ENCODE data around the gene FAM222B.

DNA sequence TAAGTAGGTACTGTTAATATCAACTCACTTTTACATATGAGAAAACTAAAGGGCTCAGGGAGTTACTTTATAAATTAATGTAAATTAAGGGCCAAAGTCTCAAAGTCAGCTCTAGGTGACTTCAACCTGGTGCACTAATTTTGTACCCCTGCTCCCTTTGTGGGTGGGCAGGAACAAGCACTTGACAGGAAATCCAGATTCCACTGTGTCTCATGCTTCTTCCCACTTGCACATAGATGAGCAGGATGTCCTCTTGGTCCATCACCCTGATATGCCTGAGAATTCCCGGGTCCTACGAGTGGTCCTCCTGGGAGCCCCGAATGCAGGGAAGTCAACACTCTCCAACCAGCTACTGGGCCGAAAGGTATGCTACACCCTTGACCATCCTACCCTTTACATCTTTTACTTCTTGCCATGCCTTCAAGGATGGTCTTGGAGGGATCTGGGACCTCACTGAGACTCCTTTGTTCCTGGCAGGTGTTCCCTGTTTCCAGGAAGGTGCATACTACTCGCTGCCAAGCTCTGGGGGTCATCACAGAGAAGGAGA is 13.5 kb upstream of the FAM222B start:
- no peak for TF ChIP-seq EP300 (IDR thresholded peaks at IDR 0.05)
- TF ChIP-seq, protein P1, sequence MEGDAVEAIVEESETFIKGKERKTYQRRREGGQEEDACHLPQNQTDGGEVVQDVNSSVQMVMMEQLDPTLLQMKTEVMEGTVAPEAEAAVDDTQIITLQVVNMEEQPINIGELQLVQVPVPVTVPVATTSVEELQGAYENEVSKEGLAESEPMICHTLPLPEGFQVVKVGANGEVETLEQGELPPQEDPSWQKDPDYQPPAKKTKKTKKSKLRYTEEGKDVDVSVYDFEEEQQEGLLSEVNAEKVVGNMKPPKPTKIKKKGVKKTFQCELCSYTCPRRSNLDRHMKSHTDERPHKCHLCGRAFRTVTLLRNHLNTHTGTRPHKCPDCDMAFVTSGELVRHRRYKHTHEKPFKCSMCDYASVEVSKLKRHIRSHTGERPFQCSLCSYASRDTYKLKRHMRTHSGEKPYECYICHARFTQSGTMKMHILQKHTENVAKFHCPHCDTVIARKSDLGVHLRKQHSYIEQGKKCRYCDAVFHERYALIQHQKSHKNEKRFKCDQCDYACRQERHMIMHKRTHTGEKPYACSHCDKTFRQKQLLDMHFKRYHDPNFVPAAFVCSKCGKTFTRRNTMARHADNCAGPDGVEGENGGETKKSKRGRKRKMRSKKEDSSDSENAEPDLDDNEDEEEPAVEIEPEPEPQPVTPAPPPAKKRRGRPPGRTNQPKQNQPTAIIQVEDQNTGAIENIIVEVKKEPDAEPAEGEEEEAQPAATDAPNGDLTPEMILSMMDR (IDR thresholded peaks at IDR 0.05), result no peak

All from upper lobe of left lung (tissue), 4 donors.